Breast epithelium (tissue), 4 donors: ENCODE results near the gene FEM1B. TPM values are rescaled to one million over a fixed set of nuclear protein-coding genes. Genes with fewer than 3 reads are reported as not detected.
A peak's percentile ranks its signal among the peaks of the same experiment; 100 is the strongest.

Experiments used
- DNase-seq, 2 donors: peaks; one replicate each; pipeline ENCODE4 v3.0.0-alpha.2; 2019; ENCODE audit warnings: low spot score in 2 of 2
- H3K27ac ChIP-seq, 2 donors: fragments of 200-600 bp; sonication (generic) in 1 of 2; one replicate each; pipeline ENCODE4 v1.5.1; 2016 to 2019; ENCODE audit warnings: mild to moderate bottlenecking in 1 of 2
- H3K27me3 ChIP-seq, 2 donors: fragments of 200-600 bp; sonication (generic) in 1 of 2; one replicate each; pipeline versions ENCODE4 v1.5.1 to v1.6.0; 2017 to 2019; ENCODE audit warnings: control low read depth in 1 of 2, mild to moderate bottlenecking in 1 of 2
- H3K36me3 ChIP-seq: fragments of 200-600 bp; one replicate; pipeline ENCODE4 v1.5.1; 2019
- H3K4me1 ChIP-seq, 2 donors: fragments of 200-600 bp; sonication (generic); one replicate each; pipeline ENCODE4 v1.5.1; 2016 to 2019; ENCODE audit warnings: control low read depth in 1 of 2
- H3K4me3 ChIP-seq, 3 donors: fragments of 200-600 bp; sonication (generic); 1 replicate in 2 of 3; 2 replicates in 1 of 3; pipeline ENCODE4 v1.5.1; 2016 to 2019; ENCODE audit warnings: mild to moderate bottlenecking in 3 of 3, moderate library complexity in 2 of 3
- H3K9me3 ChIP-seq, 2 donors: fragments of 200-600 bp; sonication (generic) in 1 of 2; one replicate each; pipeline ENCODE4 v1.5.1; 2016 to 2019; ENCODE audit warnings: control low read depth in 1 of 2
- CTCF ChIP-seq, 3 donors: fragments of 450-650 bp; IDR thresholded peaks; one replicate each; pipeline ENCODE4 v1.5.1; 2016 to 2017; ENCODE audit warnings: antibody characterized with exemption in 3 of 3, mild to moderate bottlenecking in 3 of 3, moderate library complexity in 3 of 3
- POLR2A ChIP-seq: fragments of 450-650 bp; IDR thresholded peaks from one replicate; pipeline ENCODE4 v1.6.1; 2016; ENCODE audit warnings: antibody characterized with exemption, mild to moderate bottlenecking, moderate library complexity
- POLR2AphosphoS5 ChIP-seq, 3 donors: sonication (generic); formaldehyde crosslinking; IDR thresholded peaks; one replicate each; pipeline ENCODE4 v1.6.1; 2017; ENCODE audit warnings: antibody characterized with exemption in 3 of 3
- intact Hi-C: fragments of 100-400 bp; cut with DNase I; formaldehyde crosslinking; loops from one replicate; pipeline ENCODE4 v1.15.1; 2023; ENCODE audit warnings: low total_unique reads
- total RNA-seq, 3 donors: library from RNA; depleted of rRNA; stranded (reverse); fragments of >200 nt; gene quantifications; one replicate each; pipeline ENCODE4 v1.1.0, GENCODE V29; 2016

Gene FEM1B
- total RNA-seq, 3 donors from 2014 or later: 48.5 to 82.7 (median 60.0) TPM

GRCh38 chr15:68292157-68292781 lies 14.7 kb downstream of the FEM1B start:
- Histone ChIP-seq H3K9me3 (no peaks in the 10 kb centered on the region), H3K4me1 (no peaks in the 10 kb centered on the region), H3K27ac (no peak overlapping the region), H3K36me3 (peaks cover 7% of the 10 kb centered on the region), H3K27me3 (no peaks in the 10 kb centered on the region), H3K4me3 (no peak overlapping the region)
- no peak for DNase-seq
- TF ChIP-seq POLR2A (no peak), POLR2AphosphoS5 (IDR thresholded peaks at IDR 0.05) (no peak)
- intact Hi-C loops: no loop called here

- Histone ChIP-seq H3K27ac (no peak overlapping the region), H3K9me3 (no peaks in the 10 kb centered on the region), H3K36me3 (peaks cover 7% of the 10 kb centered on the region), H3K27me3 (no peaks in the 10 kb centered on the region), H3K4me3 (no peak overlapping the region), H3K4me1 (no peaks in the 10 kb centered on the region)
- TF ChIP-seq POLR2AphosphoS5 (IDR thresholded peaks at IDR 0.05) (no peak), CTCF (IDR thresholded peaks at IDR 0.05) (no peak), POLR2A (no peak)
- DNase-seq: no peak
- intact Hi-C loops: no loop called here
Observed at GRCh38 chr15:68292967-68293366, 15.4 kb downstream of the FEM1B start.

- TF ChIP-seq POLR2AphosphoS5 (IDR thresholded peaks at IDR 0.05): no peak
- no peak for TF ChIP-seq POLR2A
- no peak for TF ChIP-seq CTCF (IDR thresholded peaks at IDR 0.05)
- no peaks in the 10 kb centered on the region for H3K27me3 ChIP-seq
- H3K9me3 ChIP-seq: no peaks in the 10 kb centered on the region
- no peak overlapping the region for H3K4me3 ChIP-seq
- H3K36me3 ChIP-seq: no peaks in the 10 kb centered on the region
- intact Hi-C loops: no loop called here
- no peak overlapping the region for H3K27ac ChIP-seq
- peaks cover 5 to 6% of the 10 kb centered on the region in 2 donors for H3K4me1 ChIP-seq
- no peak for DNase-seq
Observed at GRCh38 chr15:68295014-68295805, 17.7 kb downstream of the FEM1B start.

GRCh38 chr15:68298336-68298735 lies 20.8 kb downstream of the FEM1B start:
- no peaks in the 10 kb centered on the region for H3K36me3 ChIP-seq
- H3K4me3 ChIP-seq: no peak overlapping the region
- H3K4me1 ChIP-seq: peaks cover 5 to 6% of the 10 kb centered on the region in 2 donors
- no peaks in the 10 kb centered on the region for H3K27me3 ChIP-seq
- no peak for DNase-seq
- H3K9me3 ChIP-seq: no peaks in the 10 kb centered on the region
- TF ChIP-seq POLR2AphosphoS5 (IDR thresholded peaks at IDR 0.05) (no peak), CTCF (IDR thresholded peaks at IDR 0.05) (no peak), POLR2A (no peak)
- H3K27ac ChIP-seq: no peak overlapping the region
- intact Hi-C loops: no loop called here

- H3K4me3 ChIP-seq: peak overlapping the region; percentile 26 to 55 (median 29)
- TF ChIP-seq CTCF (IDR thresholded peaks at IDR 0.05) (no peak), POLR2AphosphoS5 (IDR thresholded peaks at IDR 0.05) (no peak), POLR2A (no peak)
- H3K27me3 ChIP-seq: no peaks in the 10 kb centered on the region
- H3K36me3 ChIP-seq: no peaks in the 10 kb centered on the region
- H3K27ac ChIP-seq: peak overlapping the region in 1 of 2 donors; percentile 34
- peaks cover 5 to 6% of the 10 kb centered on the region in 2 donors for H3K4me1 ChIP-seq
- intact Hi-C loops: no loop called here
- no peaks in the 10 kb centered on the region for H3K9me3 ChIP-seq
- DNase-seq: peak in 1 of 2 donors; percentile 20
Observed at GRCh38 chr15:68298882-68299381, 21.4 kb downstream of the FEM1B start.
